ENCODE results near the gene LRCH4.
"Not testable (repeated sequence)": the region's sequence is repeated elsewhere in the genome, so short reads cannot be mapped to it uniquely, and the experiment has no call there.

- TF ChIP-seq RAD21 (IDR thresholded peaks at IDR 0.05 in 1 of 2, conservative IDR thresholded peaks at IDR 0.05 in 1 of 2; ENCODE audit: low read depth in 2 of 2, low read length in 2 of 2); CBX8 (IDR thresholded peaks at IDR 0.05; ENCODE audit: borderline replicate concordance, low read depth, low read length); CTCF (IDR thresholded peaks at IDR 0.05; ENCODE audit: control extremely low read depth in 1 of 3, insufficient read depth in 1 of 3, low read depth in 1 of 3, low read length in 3 of 3); EZH2 (IDR thresholded peaks at IDR 0.05; ENCODE audit: low read depth, low read length, severe bottlenecking); MAFK (IDR thresholded peaks at IDR 0.05; ENCODE audit: low read depth, low read length); POLR2AphosphoS5 (IDR thresholded peaks at IDR 0.05; ENCODE audit: low read depth, low read length); FOSL1 (IDR thresholded peaks at IDR 0.05; ENCODE audit: insufficient read depth, low read depth, low read length); TAF1 (IDR thresholded peaks at IDR 0.05; ENCODE audit: low read depth, low read length); POLR2A (IDR thresholded peaks at IDR 0.05; ENCODE audit: control extremely low read depth in 1 of 2, low read depth in 2 of 2, low read length in 2 of 2); CEBPB (IDR thresholded peaks at IDR 0.05; ENCODE audit: low read depth, low read length); PHF8 (conservative IDR thresholded peaks at IDR 0.05; ENCODE audit: low read depth, low read length): not testable (repeated sequence)
Measured at GRCh38 chr7:100548446-100548845, 37.5 kb downstream of the LRCH4 start.

Measured in H1 (cell line).